NT2/D1 (cell line): ENCODE measurements around the gene GLG1.

Source experiments
- DNase-seq: peaks from one replicate; pipeline ENCODE4 v3.0.0-alpha.2; 2011; ENCODE audit warnings: low read depth, low spot score
- H3K27me3 ChIP-seq: 2 replicates; pipeline ENCODE4 v1.6.0; 2011; ENCODE audit warnings: mild to moderate bottlenecking; ENCODE audit not compliant: insufficient read length, insufficient read depth
- H3K36me3 ChIP-seq: 2 replicates; pipeline ENCODE4 v1.6.1; 2011; ENCODE audit warnings: mild to moderate bottlenecking, low read length, mixed read lengths; ENCODE audit not compliant: insufficient read depth, insufficient read length
- H3K4me1 ChIP-seq: 2 replicates; pipeline ENCODE4 v1.5.1; 2011; ENCODE audit not compliant: insufficient read depth, insufficient read length
- H3K4me3 ChIP-seq: 2 replicates; pipeline ENCODE4 v1.5.1; 2011; ENCODE audit warnings: low read depth; ENCODE audit not compliant: insufficient read length
- H3K9ac ChIP-seq: 2 replicates; pipeline ENCODE4 v1.6.0; 2011; ENCODE audit warnings: low read depth; ENCODE audit not compliant: insufficient read length
- H3K9me3 ChIP-seq: 2 replicates; pipeline ENCODE4 v1.5.1; 2011; ENCODE audit warnings: mild to moderate bottlenecking, low read length; ENCODE audit not compliant: insufficient read depth
- SUZ12 ChIP-seq: IDR thresholded peaks from 2 replicates; pipeline ENCODE4 v1.6.1; 2011; ENCODE audit not compliant: insufficient read length, insufficient read depth; ENCODE audit errors: extremely low read depth
- YY1 ChIP-seq: IDR thresholded peaks from 2 replicates; pipeline ENCODE4 v1.6.1; 2011; ENCODE audit not compliant: insufficient read length, insufficient read depth
- ZNF274 ChIP-seq: IDR thresholded peaks from 2 replicates; pipeline ENCODE4 v1.6.1; 2011; ENCODE audit warnings: mild to moderate bottlenecking, low read depth, low read length

Gene GLG1

GRCh38 chr16:74625500-74626350 lies 18.8 kb upstream of the GLG1 start:
- Histone ChIP-seq H3K4me1 (no peaks in the 10 kb centered on the region), H3K27me3 (no peaks in the 10 kb centered on the region), H3K9me3 (no peaks in the 10 kb centered on the region), H3K36me3 (peaks cover 94% of the 10 kb centered on the region), H3K4me3 (no peak overlapping the region), H3K9ac (no peak overlapping the region)
- DNase-seq = no peak
- TF ChIP-seq SUZ12 (no peak), YY1 (no peak), ZNF274 (no peak)

DNA sequence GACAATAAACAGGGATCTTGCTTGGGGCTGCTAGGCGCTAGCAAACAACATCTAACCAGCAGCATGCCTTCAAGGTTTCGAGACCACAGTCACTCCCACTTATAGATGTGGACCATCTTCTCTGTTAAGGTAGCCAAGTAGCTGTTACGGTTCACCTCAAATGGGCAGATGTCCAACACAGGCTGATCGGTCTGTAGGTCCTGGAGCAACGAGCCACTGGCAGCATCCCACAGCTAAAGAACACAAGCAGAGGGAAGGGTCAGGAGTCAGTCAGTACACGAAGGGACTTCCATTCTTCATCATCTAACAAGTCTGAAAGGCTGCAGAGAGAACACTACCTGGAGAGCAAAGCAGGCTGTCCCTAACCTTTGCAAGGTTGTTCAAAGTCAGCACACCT lies 16.9 kb upstream of the GLG1 start:
- Histone ChIP-seq H3K36me3 (peaks cover 90% of the 10 kb centered on the region), H3K27me3 (no peaks in the 10 kb centered on the region), H3K4me3 (no peak overlapping the region), H3K4me1 (no peaks in the 10 kb centered on the region), H3K9ac (no peak overlapping the region), H3K9me3 (no peaks in the 10 kb centered on the region)
- DNase-seq = no peak
- TF ChIP-seq YY1 = no peak
- no peak for TF ChIP-seq ZNF274
- TF ChIP-seq SUZ12 = no peak

DNA sequence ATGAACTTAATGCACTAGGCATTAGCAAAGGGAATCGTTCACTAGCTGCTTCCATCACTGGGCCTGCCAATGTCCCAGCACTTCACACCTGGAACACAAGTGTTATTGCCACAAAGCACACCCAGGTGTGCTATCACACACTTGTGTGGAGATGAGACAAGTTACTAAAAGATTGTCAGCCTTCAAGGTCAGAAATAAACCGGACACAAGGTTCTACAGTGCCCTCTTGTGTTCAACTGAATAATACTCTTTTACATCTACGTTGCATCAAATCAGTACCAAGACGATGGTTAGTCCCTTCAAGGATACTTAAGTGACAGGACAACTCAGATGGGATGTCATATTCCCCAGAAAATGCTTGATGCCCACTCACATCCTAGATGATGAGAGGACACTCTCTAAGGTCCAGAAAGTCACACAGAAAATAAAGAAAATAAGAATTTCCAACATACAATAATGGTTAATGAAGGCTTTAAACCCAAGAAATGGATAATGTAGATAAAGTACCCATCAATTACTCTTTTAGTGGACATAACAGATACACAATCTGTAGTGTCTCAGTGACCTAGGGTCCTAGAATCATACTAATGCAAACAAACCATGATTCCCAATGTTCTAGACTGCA lies 16.4 kb upstream of the GLG1 start:
- peaks cover 86% of the 10 kb centered on the region for H3K36me3 ChIP-seq
- TF ChIP-seq SUZ12 (no peak), ZNF274 (no peak), YY1 (no peak)
- H3K27me3 ChIP-seq = no peaks in the 10 kb centered on the region
- no peaks in the 10 kb centered on the region for H3K4me1 ChIP-seq
- no peak overlapping the region for H3K4me3 ChIP-seq
- no peaks in the 10 kb centered on the region for H3K9me3 ChIP-seq
- no peak overlapping the region for H3K9ac ChIP-seq
- peak; percentile 15 for DNase-seq

GRCh38 chr16:74622005-74622404 lies 15.1 kb upstream of the GLG1 start:
- Histone ChIP-seq H3K4me3 (no peak overlapping the region), H3K4me1 (no peaks in the 10 kb centered on the region), H3K27me3 (no peaks in the 10 kb centered on the region), H3K9ac (no peak overlapping the region), H3K36me3 (peaks cover 75% of the 10 kb centered on the region), H3K9me3 (no peaks in the 10 kb centered on the region)
- no peak for DNase-seq
- TF ChIP-seq SUZ12 (no peak), ZNF274 (no peak), YY1 (no peak)

GRCh38 chr16:74617206-74617788 lies 10.4 kb upstream of the GLG1 start:
- Histone ChIP-seq H3K36me3 (peaks cover 47% of the 10 kb centered on the region), H3K4me3 (no peak overlapping the region), H3K9ac (no peak overlapping the region), H3K9me3 (no peaks in the 10 kb centered on the region), H3K27me3 (no peaks in the 10 kb centered on the region), H3K4me1 (no peaks in the 10 kb centered on the region)
- TF ChIP-seq YY1 (no peak), ZNF274 (no peak), SUZ12 (no peak)
- no peak for DNase-seq

- Histone ChIP-seq H3K9me3 (no peaks in the 10 kb centered on the region), H3K4me3 (no peak overlapping the region), H3K4me1 (no peaks in the 10 kb centered on the region), H3K36me3 (peaks cover 20% of the 10 kb centered on the region), H3K9ac (no peak overlapping the region), H3K27me3 (no peaks in the 10 kb centered on the region)
- TF ChIP-seq ZNF274 (no peak), YY1 (no peak), SUZ12 (no peak)
- no peak for DNase-seq
Observed at GRCh38 chr16:74611721-74612120, 4.8 kb upstream of the GLG1 start.

- Histone ChIP-seq H3K9ac (no peak overlapping the region), H3K36me3 (peaks cover 8% of the 10 kb centered on the region), H3K4me3 (no peak overlapping the region), H3K27me3 (no peaks in the 10 kb centered on the region), H3K9me3 (no peaks in the 10 kb centered on the region), H3K4me1 (no peaks in the 10 kb centered on the region)
- DNase-seq = no peak
- TF ChIP-seq ZNF274 = no peak
- no peak for TF ChIP-seq SUZ12
- TF ChIP-seq YY1 = no peak
Observed at GRCh38 chr16:74608944-74609343, 2.0 kb upstream of the GLG1 start.
